Astrocyte of the spinal cord (primary cell): ENCODE results near the gene ZDHHC17.

Experiments
- DNase-seq: peaks from one replicate; pipeline ENCODE4 v3.0.0; 2011; ENCODE audit warnings: low read depth, low spot score
- H3K4me3 ChIP-seq: 2 replicates; pipeline ENCODE4 v1.5.1; 2011; ENCODE audit warnings: low read depth, mild to moderate bottlenecking, low read length, moderate library complexity
- CTCF ChIP-seq: IDR thresholded peaks from 2 replicates; pipeline ENCODE4 v1.5.1; 2012; ENCODE audit warnings: low read depth, mild to moderate bottlenecking, low read length, inconsistent platforms
- in situ Hi-C: cut with HindIII; loops from 2 replicates; pipeline ENCODE4 v1.10.0; 2017; ENCODE audit warnings: low sequenced_read_pairs

Gene ZDHHC17

GRCh38 chr12:76883811-76884210 lies 119.9 kb downstream of the ZDHHC17 start:
- H3K4me3 ChIP-seq = no peak overlapping the region
- in situ Hi-C loops = no loop called here
- DNase-seq = peak; percentile 44
- TF ChIP-seq CTCF = no peak

- no peak for TF ChIP-seq CTCF
- no peak for DNase-seq
- in situ Hi-C loops = no loop called here
- no peak overlapping the region for H3K4me3 ChIP-seq
Observed at GRCh38 chr12:76888775-76889174, 124.9 kb downstream of the ZDHHC17 start.

GRCh38 chr12:76890151-76891143 lies 126.5 kb downstream of the ZDHHC17 start:
- in situ Hi-C loops = no loop called here
- TF ChIP-seq CTCF = no peak
- no peak for DNase-seq
- H3K4me3 ChIP-seq = no peak overlapping the region

- in situ Hi-C loops = no loop called here
- no peak overlapping the region for H3K4me3 ChIP-seq
- DNase-seq = no peak
- TF ChIP-seq CTCF = no peak
Observed at GRCh38 chr12:76891609-76892008, 127.7 kb downstream of the ZDHHC17 start.

- no peak for TF ChIP-seq CTCF
- in situ Hi-C loops = no loop called here
- no peak overlapping the region for H3K4me3 ChIP-seq
- no peak for DNase-seq
Observed at GRCh38 chr12:76895796-76896195, 131.9 kb downstream of the ZDHHC17 start.

GRCh38 chr12:76896274-76896673 lies 132.4 kb downstream of the ZDHHC17 start:
- no peak for TF ChIP-seq CTCF

More at GRCh38 chr12:76896274-76896673, 132.4 kb downstream of the ZDHHC17 start:
- no peak overlapping the region for H3K4me3 ChIP-seq
- in situ Hi-C loops = no loop called here
- DNase-seq = no peak
